SIG-M5 treated with dmso at 0.1 percent for 504 hours (cell line): ENCODE results near the gene TPI1.

Experiments
- DNase-seq: peaks from one replicate; lab custom pipeline; 2025; ENCODE audit not compliant: unreplicated experiment; lab: John Stamatoyannopoulos, UW

Gene TPI1

GRCh38 chr12:6916426-6917200, 49.3 kb downstream of the TPI1 start:
- no peak for DNase-seq

- no peak for DNase-seq
Observed at GRCh38 chr12:6917491-6918231, 50.3 kb downstream of the TPI1 start.

GRCh38 chr12:6919588-6919987, 52.3 kb downstream of the TPI1 start:
- DNase-seq = no peak
